GM12801 (cell line): ENCODE measurements around the gene SHB.

Source experiments
- CTCF ChIP-seq: IDR thresholded peaks from one replicate; pipeline ENCODE4 v1.5.1; 2011; ENCODE audit warnings: control low read depth; ENCODE audit not compliant: insufficient read length; ENCODE audit errors: extremely low read depth

Gene SHB

DNA sequence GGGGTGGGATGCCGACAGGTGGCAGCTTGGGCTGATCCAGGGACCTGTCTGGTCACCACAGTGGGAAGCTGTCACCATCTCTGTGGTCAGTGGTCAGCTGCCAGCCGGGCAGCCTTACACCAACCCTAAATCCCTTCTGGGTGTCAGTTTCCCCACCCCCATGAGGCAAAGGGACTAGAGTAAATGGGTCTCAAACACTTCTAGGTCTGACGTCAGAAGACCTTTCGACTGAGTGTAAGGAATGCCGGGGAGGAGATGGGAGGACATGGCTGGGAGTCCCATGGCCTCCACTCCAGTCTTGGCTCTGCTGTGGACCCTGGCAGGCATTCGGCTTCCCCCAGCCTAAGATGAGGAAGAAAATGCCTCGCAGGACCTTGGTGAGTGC, 124.8 kb downstream of the SHB start:
- TF ChIP-seq CTCF, result no peak

DNA sequence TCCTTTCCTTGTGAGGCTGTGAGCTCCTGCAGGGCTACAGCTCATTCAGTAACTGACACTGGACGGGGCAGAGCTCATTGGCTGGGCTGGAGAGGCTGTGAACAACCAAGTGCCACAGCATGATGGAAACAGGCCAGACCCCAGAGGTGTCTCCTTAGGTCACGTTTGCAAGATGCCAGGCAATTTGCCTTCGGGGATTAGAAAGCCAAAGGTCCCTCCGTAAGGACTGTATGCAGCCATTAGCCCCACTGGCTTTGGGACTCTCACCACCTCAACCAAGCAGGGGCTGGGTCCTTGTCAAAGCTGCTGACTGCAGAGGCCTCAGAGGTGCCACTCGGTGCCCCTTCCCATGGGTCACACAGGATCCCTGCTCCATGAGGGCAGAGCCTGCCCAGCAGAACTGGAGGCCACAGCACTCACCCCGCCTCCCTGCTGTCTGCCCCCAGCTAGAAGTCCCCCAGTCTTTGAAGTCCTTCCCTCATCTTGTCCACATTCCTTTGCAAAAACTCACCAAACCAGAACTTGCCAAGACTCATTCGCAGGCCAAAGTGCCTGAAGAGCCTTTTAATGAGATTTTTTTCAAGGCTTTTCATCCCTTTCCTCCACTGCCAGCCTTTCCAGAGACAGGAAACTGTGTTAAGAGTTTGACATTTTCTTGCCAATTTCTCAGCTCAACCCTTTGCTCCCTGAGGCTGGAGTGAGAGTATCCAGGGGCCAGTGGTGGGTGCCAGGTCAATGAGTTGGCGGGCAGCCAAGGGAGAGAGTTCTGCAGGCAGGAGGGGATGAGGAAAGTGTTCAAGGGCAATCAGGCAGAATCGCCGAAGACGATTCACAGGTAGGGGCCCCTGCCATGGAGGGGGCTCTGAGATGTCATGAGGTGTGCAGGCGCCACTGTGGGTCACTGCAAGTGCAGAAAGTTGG, 125.4 kb downstream of the SHB start:
- TF ChIP-seq CTCF, result no peak

DNA sequence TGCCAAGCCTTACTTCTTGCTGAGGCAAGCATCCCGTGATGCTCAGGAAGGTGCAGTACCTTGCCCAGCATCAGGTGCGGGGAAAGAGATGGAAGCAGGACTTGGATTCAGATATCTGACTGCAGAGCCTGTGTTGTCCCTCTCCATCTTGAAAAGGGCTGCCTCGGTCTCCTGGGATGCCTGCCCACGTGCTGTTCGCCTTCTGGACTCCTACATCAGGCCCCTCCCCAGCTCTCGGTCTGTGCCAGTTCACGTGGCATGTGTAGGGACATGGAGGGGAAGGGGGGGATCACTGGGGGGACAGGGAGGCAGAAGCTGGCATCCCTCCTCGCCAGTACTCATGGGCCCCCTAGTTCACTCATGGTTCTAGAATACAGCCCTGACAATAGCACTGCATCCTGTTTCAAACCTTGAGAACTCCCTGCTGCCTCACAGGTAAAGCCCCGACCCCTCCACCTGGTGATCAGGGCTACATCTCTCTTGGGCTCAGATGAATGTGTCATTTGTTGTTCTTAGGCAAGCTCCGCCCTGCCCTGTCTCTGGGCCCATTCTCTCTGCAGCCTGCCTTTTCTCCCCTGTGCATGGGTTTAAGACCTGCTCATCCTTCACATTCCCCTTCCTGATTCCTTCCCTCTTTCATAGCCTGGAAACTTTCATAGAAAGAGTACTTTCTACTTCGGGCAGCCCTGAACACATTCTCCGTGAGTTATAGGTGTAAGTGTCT, 126.2 kb downstream of the SHB start:
- no peak for TF ChIP-seq CTCF

DNA sequence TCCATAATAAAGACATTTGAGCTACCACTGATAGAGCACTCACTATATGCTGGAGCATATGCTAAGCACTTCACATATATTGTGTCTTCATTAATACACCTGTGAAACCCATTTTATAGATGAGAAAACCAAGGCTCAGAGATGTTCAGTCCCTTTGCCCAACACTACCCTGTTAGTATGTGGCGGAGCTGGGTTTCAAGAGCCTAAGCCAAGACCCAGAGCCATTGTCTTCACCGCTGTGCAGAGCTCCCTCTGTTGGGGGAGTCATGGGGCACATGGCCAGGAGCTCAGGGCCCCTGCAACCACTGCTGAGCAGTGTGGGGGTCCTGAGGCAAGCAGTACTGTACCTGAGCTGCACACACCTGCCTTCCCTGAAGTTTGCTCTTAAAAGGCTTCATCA, 127.8 kb downstream of the SHB start:
- no peak for TF ChIP-seq CTCF

DNA sequence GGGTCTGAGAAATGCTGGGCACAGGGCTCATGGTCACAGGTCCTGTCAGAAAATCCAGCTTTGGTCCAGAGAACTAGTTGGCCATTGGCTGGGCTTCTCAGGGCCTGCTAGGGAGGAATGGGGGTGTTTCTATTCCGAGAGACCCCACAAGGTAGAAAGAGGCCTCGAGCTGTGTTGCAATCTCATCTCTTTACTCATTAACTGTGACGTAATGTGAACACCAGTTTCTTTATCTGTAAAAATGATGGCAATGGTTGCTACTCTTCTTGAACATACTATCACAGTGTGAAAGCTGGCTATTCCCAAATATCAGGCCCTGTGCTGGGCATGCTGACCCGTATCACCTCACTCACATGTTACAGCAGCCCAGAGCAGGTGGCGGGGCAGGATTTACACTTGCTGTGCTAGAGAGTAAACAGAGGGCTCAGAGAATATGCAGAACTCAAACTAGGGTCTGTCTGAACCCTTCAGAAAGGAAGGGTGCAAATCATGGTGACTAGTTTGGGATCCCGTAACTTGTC, 129.4 kb downstream of the SHB start:
- TF ChIP-seq CTCF, result no peak

DNA sequence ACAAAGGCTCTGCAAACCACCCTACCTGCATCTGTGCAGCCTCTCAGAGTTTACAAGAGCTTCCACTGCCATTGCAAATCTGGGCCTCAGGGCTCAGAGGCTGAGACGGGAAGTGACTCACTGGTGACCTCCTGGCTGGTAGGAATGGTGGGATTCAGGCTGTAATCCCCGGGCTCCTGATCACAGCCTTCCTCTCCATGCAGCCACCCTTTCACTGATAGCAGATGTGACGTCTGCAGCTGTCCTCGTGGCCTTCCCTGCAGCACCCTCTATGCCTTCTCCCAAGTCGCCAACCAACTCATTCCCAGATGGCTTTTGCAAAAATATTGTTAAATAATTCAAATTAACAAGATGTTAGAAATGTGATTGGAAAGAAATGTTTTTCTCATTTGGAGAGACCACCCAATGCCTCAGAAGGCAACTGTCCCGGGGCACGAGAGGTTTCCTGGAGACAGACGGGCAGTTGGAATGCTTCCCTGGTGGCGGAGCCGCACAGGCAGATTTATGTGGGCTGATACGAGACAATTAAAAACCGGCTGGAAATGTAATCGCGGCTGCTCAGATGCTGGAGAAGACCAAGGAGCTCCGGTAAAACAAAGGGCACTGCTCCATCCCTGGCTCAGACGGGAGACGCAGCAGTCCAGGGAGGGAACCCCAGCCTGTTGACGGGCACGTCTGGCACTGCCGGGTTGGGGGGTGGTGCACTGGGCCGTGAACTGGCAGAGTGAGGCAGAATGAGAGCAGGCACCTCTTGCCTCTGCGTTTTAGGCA, 130.7 kb downstream of the SHB start:
- TF ChIP-seq CTCF, result no peak

GRCh38 chr9:37937366-37937765, 131.7 kb downstream of the SHB start:
- TF ChIP-seq CTCF, result no peak
